ENCODE results near the gene PRUNE2. TPM values are rescaled to one million over a fixed set of nuclear protein-coding genes. Genes with fewer than 3 reads are reported as not detected.

Gene PRUNE2
- total and polyA plus RNA-seq, 2 of the 13 experiments (the other 11 are each of a cell fraction or from before 2014, with no cell fraction given) = 0.02 TPM; not detected in 1

DNA sequence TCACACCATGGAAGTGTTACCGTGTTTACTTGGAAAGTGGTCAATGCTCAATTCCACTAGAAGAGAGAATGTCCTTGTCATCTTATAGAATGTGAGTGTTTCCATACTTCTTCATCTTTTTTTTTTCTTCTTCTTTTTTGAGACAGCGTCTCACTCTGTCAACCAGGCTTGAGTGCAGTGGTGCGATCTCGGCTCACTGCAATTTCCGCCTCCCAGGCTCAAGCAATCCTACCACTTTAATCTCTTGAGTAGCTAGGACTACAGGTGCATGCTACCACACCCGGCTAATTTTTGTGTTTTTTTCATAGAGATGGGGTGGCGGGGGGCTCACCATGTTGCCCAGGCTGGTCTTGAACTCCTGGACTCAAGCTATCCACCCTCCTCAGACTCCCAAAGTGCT lies 278.9 kb downstream of the PRUNE2 start (continued):
- TF ChIP-seq, protein P1, sequence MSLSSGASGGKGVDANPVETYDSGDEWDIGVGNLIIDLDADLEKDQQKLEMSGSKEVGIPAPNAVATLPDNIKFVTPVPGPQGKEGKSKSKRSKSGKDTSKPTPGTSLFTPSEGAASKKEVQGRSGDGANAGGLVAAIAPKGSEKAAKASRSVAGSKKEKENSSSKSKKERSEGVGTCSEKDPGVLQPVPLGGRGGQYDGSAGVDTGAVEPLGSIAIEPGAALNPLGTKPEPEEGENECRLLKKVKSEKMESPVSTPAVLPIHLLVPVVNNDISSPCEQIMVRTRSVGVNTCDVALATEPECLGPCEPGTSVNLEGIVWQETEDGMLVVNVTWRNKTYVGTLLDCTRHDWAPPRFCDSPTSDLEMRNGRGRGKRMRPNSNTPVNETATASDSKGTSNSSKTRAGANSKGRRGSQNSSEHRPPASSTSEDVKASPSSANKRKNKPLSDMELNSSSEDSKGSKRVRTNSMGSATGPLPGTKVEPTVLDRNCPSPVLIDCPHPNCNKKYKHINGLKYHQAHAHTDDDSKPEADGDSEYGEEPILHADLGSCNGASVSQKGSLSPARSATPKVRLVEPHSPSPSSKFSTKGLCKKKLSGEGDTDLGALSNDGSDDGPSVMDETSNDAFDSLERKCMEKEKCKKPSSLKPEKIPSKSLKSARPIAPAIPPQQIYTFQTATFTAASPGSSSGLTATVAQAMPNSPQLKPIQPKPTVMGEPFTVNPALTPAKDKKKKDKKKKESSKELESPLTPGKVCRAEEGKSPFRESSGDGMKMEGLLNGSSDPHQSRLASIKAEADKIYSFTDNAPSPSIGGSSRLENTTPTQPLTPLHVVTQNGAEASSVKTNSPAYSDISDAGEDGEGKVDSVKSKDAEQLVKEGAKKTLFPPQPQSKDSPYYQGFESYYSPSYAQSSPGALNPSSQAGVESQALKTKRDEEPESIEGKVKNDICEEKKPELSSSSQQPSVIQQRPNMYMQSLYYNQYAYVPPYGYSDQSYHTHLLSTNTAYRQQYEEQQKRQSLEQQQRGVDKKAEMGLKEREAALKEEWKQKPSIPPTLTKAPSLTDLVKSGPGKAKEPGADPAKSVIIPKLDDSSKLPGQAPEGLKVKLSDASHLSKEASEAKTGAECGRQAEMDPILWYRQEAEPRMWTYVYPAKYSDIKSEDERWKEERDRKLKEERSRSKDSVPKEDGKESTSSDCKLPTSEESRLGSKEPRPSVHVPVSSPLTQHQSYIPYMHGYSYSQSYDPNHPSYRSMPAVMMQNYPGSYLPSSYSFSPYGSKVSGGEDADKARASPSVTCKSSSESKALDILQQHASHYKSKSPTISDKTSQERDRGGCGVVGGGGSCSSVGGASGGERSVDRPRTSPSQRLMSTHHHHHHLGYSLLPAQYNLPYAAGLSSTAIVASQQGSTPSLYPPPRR (CRISPR knock-in tag; IDR thresholded peaks at IDR 0.05; ENCODE audit: borderline replicate concordance) = no peak
- no peak for TF ChIP-seq KLF11 (CRISPR knock-in tag; IDR thresholded peaks at IDR 0.05)
- no peak for TF ChIP-seq GLI4 (CRISPR knock-in tag; IDR thresholded peaks at IDR 0.05; ENCODE audit: borderline replicate concordance)
- no peak for TF ChIP-seq ZNF567 (CRISPR knock-in tag; IDR thresholded peaks at IDR 0.05; ENCODE audit: borderline replicate concordance)
- TF ChIP-seq HDAC1 (CRISPR knock-in tag; IDR thresholded peaks at IDR 0.05) = no peak
- TF ChIP-seq, protein P2, sequence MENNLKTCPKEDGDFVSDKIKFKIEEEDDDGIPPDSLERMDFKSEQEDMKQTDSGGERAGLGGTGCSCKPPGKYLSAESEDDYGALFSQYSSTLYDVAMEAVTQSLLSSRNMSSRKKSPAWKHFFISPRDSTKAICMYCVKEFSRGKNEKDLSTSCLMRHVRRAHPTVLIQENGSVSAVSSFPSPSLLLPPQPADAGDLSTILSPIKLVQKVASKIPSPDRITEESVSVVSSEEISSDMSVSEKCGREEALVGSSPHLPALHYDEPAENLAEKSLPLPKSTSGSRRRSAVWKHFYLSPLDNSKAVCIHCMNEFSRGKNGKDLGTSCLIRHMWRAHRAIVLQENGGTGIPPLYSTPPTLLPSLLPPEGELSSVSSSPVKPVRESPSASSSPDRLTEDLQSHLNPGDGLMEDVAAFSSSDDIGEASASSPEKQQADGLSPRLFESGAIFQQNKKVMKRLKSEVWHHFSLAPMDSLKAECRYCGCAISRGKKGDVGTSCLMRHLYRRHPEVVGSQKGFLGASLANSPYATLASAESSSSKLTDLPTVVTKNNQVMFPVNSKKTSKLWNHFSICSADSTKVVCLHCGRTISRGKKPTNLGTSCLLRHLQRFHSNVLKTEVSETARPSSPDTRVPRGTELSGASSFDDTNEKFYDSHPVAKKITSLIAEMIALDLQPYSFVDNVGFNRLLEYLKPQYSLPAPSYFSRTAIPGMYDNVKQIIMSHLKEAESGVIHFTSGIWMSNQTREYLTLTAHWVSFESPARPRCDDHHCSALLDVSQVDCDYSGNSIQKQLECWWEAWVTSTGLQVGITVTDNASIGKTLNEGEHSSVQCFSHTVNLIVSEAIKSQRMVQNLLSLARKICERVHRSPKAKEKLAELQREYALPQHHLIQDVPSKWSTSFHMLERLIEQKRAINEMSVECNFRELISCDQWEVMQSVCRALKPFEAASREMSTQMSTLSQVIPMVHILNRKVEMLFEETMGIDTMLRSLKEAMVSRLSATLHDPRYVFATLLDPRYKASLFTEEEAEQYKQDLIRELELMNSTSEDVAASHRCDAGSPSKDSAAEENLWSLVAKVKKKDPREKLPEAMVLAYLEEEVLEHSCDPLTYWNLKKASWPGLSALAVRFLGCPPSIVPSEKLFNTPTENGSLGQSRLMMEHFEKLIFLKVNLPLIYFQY (CRISPR knock-in tag; IDR thresholded peaks at IDR 0.05; ENCODE audit: borderline replicate concordance) = no peak
- no peak for TF ChIP-seq FIP1L1 (IDR thresholded peaks at IDR 0.05; ENCODE audit: borderline replicate concordance, insufficient read depth, low read depth, low read length)
- TF ChIP-seq, protein P3, sequence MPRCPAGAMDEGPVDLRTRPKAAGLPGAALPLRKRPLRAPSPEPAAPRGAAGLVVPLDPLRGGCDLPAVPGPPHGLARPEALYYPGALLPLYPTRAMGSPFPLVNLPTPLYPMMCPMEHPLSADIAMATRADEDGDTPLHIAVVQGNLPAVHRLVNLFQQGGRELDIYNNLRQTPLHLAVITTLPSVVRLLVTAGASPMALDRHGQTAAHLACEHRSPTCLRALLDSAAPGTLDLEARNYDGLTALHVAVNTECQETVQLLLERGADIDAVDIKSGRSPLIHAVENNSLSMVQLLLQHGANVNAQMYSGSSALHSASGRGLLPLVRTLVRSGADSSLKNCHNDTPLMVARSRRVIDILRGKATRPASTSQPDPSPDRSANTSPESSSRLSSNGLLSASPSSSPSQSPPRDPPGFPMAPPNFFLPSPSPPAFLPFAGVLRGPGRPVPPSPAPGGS (CRISPR knock-in tag; IDR thresholded peaks at IDR 0.05) = no peak
- TF ChIP-seq, protein P4, sequence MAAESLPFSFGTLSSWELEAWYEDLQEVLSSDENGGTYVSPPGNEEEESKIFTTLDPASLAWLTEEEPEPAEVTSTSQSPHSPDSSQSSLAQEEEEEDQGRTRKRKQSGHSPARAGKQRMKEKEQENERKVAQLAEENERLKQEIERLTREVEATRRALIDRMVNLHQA (CRISPR knock-in tag; IDR thresholded peaks at IDR 0.05) = no peak
- TF ChIP-seq, protein P5, sequence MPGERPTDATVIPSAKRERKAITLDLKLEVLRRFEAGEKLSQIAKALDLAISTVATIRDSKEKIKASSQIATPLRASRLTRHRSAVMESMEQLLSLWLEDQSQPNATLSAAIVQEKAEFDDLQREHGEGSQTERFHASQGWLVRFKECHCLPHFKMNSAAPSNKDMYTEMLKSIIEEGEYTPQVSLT (CRISPR knock-in tag; IDR thresholded peaks at IDR 0.05; ENCODE audit: borderline replicate concordance, low read depth) = no peak
- no peak for TF ChIP-seq ZNF672 (CRISPR knock-in tag; IDR thresholded peaks at IDR 0.05)
- no peak for TF ChIP-seq SP5 (CRISPR knock-in tag; IDR thresholded peaks at IDR 0.05; ENCODE audit: borderline replicate concordance, low read depth)

All from HepG2 (cell line).